CD14-positive monocyte (primary cell): Measurements from ENCODE around the gene CD8B. TPM values are rescaled to one million over a fixed set of nuclear protein-coding genes. Genes with fewer than 3 reads are reported as not detected.
"Not testable (repeated sequence)": the region's sequence is repeated elsewhere in the genome, so short reads cannot be mapped to it uniquely, and the experiment has no call there.

Source experiments
- DNase-seq, 3 donors: peaks; one replicate each; pipeline ENCODE4 v3.0.0-alpha.2; 2011 to 2022
- H2AFZ ChIP-seq: 2 replicates; pipeline ENCODE4 v1.6.0; 2012; ENCODE audit warnings: mild to moderate bottlenecking, low read depth, low read length, inconsistent platforms; ENCODE audit not compliant: insufficient read depth, poor library complexity, severe bottlenecking
- H3K27ac ChIP-seq, 2 donors: 1 replicate in 1 of 2; 2 replicates in 1 of 2; pipeline ENCODE4 v1.5.1; 2012 to 2013; ENCODE audit warnings: low read length in 2 of 2, control low read depth in 1 of 2, inconsistent platforms in 1 of 2, low read depth in 1 of 2, mild to moderate bottlenecking in 1 of 2
- H3K27me3 ChIP-seq, 2 donors: one replicate each; pipeline versions ENCODE4 v1.6.0 to v1.6.1; 2011 to 2013; ENCODE audit warnings: low read length in 2 of 2; ENCODE audit not compliant: control insufficient read depth in 2 of 2, insufficient read depth in 2 of 2
- H3K36me3 ChIP-seq, 2 donors: replicated peaks in 1 of 2; 1 replicate in 1 of 2; 2 replicates in 1 of 2; pipeline versions ENCODE4 v1.5.1 to v1.6.1; 2012 to 2013; ENCODE audit warnings: low read length in 2 of 2, control low read depth in 1 of 2, inconsistent platforms in 1 of 2, mild to moderate bottlenecking in 1 of 2; ENCODE audit not compliant: insufficient read depth in 2 of 2, control insufficient read depth in 1 of 2
- H3K4me1 ChIP-seq, 2 donors: 1 replicate in 1 of 2; 2 replicates in 1 of 2; pipeline versions ENCODE4 v1.5.1 to v1.6.1; 2012 to 2013; ENCODE audit warnings: low read length in 2 of 2, control low read depth in 1 of 2, inconsistent platforms in 1 of 2, mild to moderate bottlenecking in 1 of 2, moderate library complexity in 1 of 2; ENCODE audit not compliant: insufficient read depth in 2 of 2, control insufficient read depth in 1 of 2
- H3K4me2 ChIP-seq: replicated peaks from 2 replicates; pipeline ENCODE3; 2012; ENCODE audit warnings: low read length, moderate library complexity, mild to moderate bottlenecking; ENCODE audit not compliant: poor library complexity, severe bottlenecking; ENCODE audit errors: extremely low read depth
- H3K4me3 ChIP-seq, 3 experiments: fragments of 200-600 bp in 1 of 3; sonication (generic) in 1 of 3; replicated peaks in 1 of 3; 1 replicate in 2 of 3; 2 replicates in 1 of 3; pipeline ENCODE4 v1.5.1; 2011 to 2013; ENCODE audit warnings: low read length in 3 of 3, mild to moderate bottlenecking in 3 of 3, control low read depth in 2 of 3, low read depth in 2 of 3, inconsistent platforms in 1 of 3, moderate library complexity in 1 of 3
- H3K79me2 ChIP-seq: 2 replicates; pipeline ENCODE4 v1.6.0; 2012; ENCODE audit warnings: mild to moderate bottlenecking, control low read depth, inconsistent platforms, low read length, moderate library complexity; ENCODE audit not compliant: insufficient read depth
- H3K9ac ChIP-seq: 2 replicates; pipeline ENCODE4 v1.6.0; 2017; ENCODE audit warnings: low read length, mild to moderate bottlenecking; ENCODE audit not compliant: insufficient read depth, poor library complexity, severe bottlenecking
- H3K9me3 ChIP-seq, 2 donors: replicated peaks in 1 of 2; 1 replicate in 1 of 2; 2 replicates in 1 of 2; pipeline versions ENCODE4 v1.5.1 to v1.6.1; 2012 to 2013; ENCODE audit warnings: low read length in 2 of 2, control low read depth in 1 of 2; ENCODE audit not compliant: control insufficient read depth in 1 of 2, insufficient read depth in 1 of 2
- H4K20me1 ChIP-seq: 2 replicates; pipeline ENCODE4 v1.6.0; 2012; ENCODE audit warnings: mild to moderate bottlenecking, low read length, control low read depth, moderate library complexity; ENCODE audit not compliant: insufficient read depth
- H3K27ac Mint-ChIP-seq, 7 donors: one replicate each; pipeline ENCODE4 v1.8.0; 2020; ENCODE audit warnings: mild to moderate bottlenecking in 7 of 7, mixed read lengths in 7 of 7, moderate library complexity in 6 of 7, inconsistent platforms in 2 of 7
- H3K27me3 Mint-ChIP-seq, 3 donors: one replicate each; pipeline ENCODE4 v1.8.0; 2021 to 2022; ENCODE audit warnings: low read depth in 3 of 3, mild to moderate bottlenecking in 3 of 3, mixed read lengths in 3 of 3, moderate library complexity in 3 of 3, inconsistent platforms in 1 of 3
- H3K36me3 Mint-ChIP-seq, 2 donors: one replicate each; pipeline ENCODE4 v1.8.0; 2020; ENCODE audit warnings: mixed read lengths in 2 of 2, inconsistent platforms in 1 of 2, mild to moderate bottlenecking in 1 of 2
- H3K4me1 Mint-ChIP-seq: one replicate; pipeline ENCODE4 v1.8.0; 2020; ENCODE audit warnings: mild to moderate bottlenecking, mixed read lengths
- H3K4me3 Mint-ChIP-seq, 2 donors: one replicate each; pipeline ENCODE4 v1.8.0; 2020; ENCODE audit warnings: mild to moderate bottlenecking in 2 of 2, mixed read lengths in 2 of 2, moderate library complexity in 1 of 2
- H3K9me3 Mint-ChIP-seq, 7 donors: one replicate each; pipeline ENCODE4 v1.8.0; 2020 to 2022; ENCODE audit warnings: mixed read lengths in 7 of 7, mild to moderate bottlenecking in 6 of 7, moderate library complexity in 6 of 7, inconsistent platforms in 2 of 7
- WGBS: methylation state at CpG from one replicate; pipeline ENCODE4 v1.1.5; 2013; ENCODE audit warnings: missing lambda C conversion rate; ENCODE audit not compliant: insufficient coverage; 5-methylcytosine and 5-hydroxymethylcytosine counted together
- intact Hi-C, 2 donors: fragments of 100-400 bp; cut with micrococcal nuclease; formaldehyde crosslinking; loops; one replicate each; pipeline versions ENCODE4 v1.15.0 to v1.15.1; 2023
- polyA plus RNA-seq, 3 donors: library from polyadenylated mRNA; depleted of rRNA in 1 of 3; unstranded in 2 of 3; stranded (reverse) in 1 of 3; fragments of 300-500 nt in 2 of 3; fragments of >200 nt in 1 of 3; fragmentation: Illumina TruSeq in 2 of 3; gene quantifications; 1 replicate in 2 of 3; 2 replicates in 1 of 3; pipeline ENCODE4 v1.2.3, GENCODE V29; 2012 to 2021

The CD8B gene
- polyA plus RNA-seq, 3 donors: 1.5 to 1.6 TPM; not detected in 1

DNA sequence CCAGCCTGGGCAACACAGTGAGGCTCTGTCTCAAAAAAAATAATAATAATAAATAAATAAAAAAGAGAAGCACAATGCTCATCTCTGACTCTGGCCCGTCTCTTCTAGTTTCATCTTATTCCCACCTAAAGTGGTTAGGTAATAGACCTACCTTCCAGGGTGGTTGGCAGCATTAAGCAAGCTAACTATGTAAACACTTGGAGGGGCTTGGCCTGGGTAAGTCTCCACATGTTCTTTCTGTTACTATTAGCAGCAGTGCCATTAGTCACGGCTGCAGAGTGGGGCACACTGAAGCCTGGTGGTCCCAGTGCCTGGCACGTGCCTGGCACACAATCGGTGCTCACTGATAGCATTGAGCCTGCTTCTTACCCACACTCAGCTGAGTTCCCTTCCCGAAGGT lies 4.0 kb downstream of the CD8B start:
- H3K4me2 ChIP-seq, H3K79me2 ChIP-seq, H3K36me3 Mint-ChIP-seq, H3K9me3 ChIP-seq, H3K27ac Mint-ChIP-seq, H3K4me3 ChIP-seq, DNase-seq, H3K4me3 Mint-ChIP-seq, H3K4me1 ChIP-seq, H3K36me3 ChIP-seq, H4K20me1 ChIP-seq, H2AFZ ChIP-seq, H3K4me1 Mint-ChIP-seq, intact Hi-C loops, H3K9me3 Mint-ChIP-seq, H3K9ac ChIP-seq, H3K27ac ChIP-seq: not testable (repeated sequence)
- peaks cover 13 to 18% (median 18%) of the 10 kb centered on the region in 3 donors for H3K27me3 Mint-ChIP-seq
- peaks cover 3 to 11% of the 10 kb centered on the region in 2 donors for H3K27me3 ChIP-seq
- WGBS: 95% methylated on average over 4 of the region's 5 CpGs

DNA sequence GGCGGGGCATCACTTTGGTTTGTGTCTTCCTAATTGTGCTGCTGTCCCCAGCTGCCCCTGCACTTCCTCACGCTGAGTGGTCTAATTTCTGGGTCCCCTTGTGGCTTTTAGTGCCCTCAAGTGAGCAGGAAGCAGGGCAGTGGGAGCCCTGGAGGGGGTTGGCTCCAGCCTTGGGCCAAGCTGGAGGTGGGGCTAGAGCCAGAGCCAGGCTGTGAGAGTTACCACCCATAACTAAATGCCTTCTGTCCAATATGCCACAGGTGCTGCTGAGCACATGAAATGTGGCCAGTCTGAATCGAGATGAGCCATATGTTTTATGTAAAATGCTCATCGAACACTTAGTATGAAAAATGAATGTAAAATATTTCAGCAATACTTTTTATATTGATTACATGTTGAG lies 5.2 kb downstream of the CD8B start:
- WGBS: no CpG with 5 or more reads among the region's 4 CpGs
- H3K36me3 Mint-ChIP-seq: not testable (repeated sequence)

DNA sequence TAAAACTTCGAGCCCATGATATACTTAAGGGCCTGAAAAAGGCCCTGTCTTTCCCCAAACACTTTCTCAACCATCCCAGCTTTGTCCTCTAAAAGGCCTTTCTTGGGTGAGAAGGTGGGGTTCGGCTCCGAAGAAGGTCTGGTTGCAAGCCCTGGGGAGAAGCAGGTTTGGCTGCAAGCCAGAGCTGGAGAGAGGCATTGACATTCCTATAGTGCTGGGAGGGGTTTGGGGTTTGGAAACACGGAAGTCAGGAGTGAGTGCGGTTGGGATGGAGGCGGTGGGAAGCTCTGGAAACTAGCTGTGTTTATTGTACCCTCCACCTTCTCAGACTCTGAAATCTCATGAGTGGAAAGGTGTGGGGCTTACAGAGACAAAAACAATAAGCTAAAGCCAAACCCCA lies 5.7 kb downstream of the CD8B start:
- DNase-seq, H2AFZ ChIP-seq, H3K27ac ChIP-seq, H4K20me1 ChIP-seq, intact Hi-C loops, H3K27me3 Mint-ChIP-seq, H3K4me2 ChIP-seq, H3K9ac ChIP-seq, H3K4me1 ChIP-seq, H3K9me3 Mint-ChIP-seq, H3K36me3 Mint-ChIP-seq, H3K4me1 Mint-ChIP-seq, H3K79me2 ChIP-seq, H3K4me3 Mint-ChIP-seq, H3K36me3 ChIP-seq, H3K9me3 ChIP-seq, H3K4me3 ChIP-seq, H3K27me3 ChIP-seq: not testable (repeated sequence)
- H3K27ac Mint-ChIP-seq: peak overlapping the region in 2 of 7 donors; percentile 4 to 15
- WGBS: no CpG with 5 or more reads among the region's 6 CpGs

More for the DNA sequence above, 5.2 kb downstream of the CD8B start:
- H3K4me1 ChIP-seq, H3K36me3 ChIP-seq, H3K27ac ChIP-seq, H3K4me3 Mint-ChIP-seq, H2AFZ ChIP-seq, intact Hi-C loops, H3K4me3 ChIP-seq, H4K20me1 ChIP-seq, H3K27me3 ChIP-seq, H3K9me3 Mint-ChIP-seq, H3K4me2 ChIP-seq, H3K9me3 ChIP-seq, H3K27me3 Mint-ChIP-seq, H3K4me1 Mint-ChIP-seq, DNase-seq, H3K79me2 ChIP-seq, H3K9ac ChIP-seq, H3K27ac Mint-ChIP-seq: not testable (repeated sequence)

DNA sequence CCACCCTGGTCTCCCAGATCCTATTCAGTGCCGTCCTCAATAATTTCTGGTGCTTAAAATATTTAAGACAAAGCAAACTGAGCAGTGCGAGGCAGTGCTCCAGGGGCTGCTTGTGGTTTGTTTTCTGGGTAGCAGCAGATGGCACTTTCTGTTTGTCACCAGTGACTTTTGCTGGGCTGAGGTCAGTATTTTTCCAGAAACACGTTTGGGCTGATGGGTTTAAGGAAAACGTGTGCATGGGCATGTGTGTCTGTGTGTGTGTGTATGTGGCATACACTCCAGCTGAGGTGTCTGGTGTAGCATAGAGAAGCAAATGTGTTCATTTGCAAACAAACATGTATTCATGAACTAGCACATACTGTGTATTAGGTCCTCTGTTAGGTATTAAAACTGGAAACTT lies 10.1 kb downstream of the CD8B start:
- H3K4me1 ChIP-seq, H3K9ac ChIP-seq, H3K4me2 ChIP-seq, H3K4me1 Mint-ChIP-seq, H3K36me3 Mint-ChIP-seq, H3K4me3 Mint-ChIP-seq, H3K9me3 Mint-ChIP-seq, intact Hi-C loops, H3K27me3 ChIP-seq, H3K36me3 ChIP-seq, DNase-seq, H3K79me2 ChIP-seq, H3K9me3 ChIP-seq, H4K20me1 ChIP-seq, H3K27ac ChIP-seq, H3K4me3 ChIP-seq, H3K27me3 Mint-ChIP-seq, H2AFZ ChIP-seq, H3K27ac Mint-ChIP-seq: not testable (repeated sequence)
- 40% methylated on average over 1 of the region's 4 CpGs for WGBS
